Measurements from ENCODE around the gene AGPAT1. TPM values are rescaled to one million over a fixed set of nuclear protein-coding genes. Genes with fewer than 3 reads are reported as not detected.

Gene AGPAT1
- total RNA-seq, 1 experiment from 2014 or later = 58.9 TPM

GRCh38 chr6:32153564-32154513, 22.0 kb downstream of the AGPAT1 start, which contains the start of gene PPT2:
PPT2 (plus strand) TSS chr6:32154141; CDS start chr6:32154595, 454 bp downstream.
- CTCF ChIA-PET = interaction anchor here (0.7 to 0.9 kb wide), 2 partner anchors 35 kb away, joined by 9 to 10 read pairs; no protein-coding TSS in a partner anchor

DNA sequence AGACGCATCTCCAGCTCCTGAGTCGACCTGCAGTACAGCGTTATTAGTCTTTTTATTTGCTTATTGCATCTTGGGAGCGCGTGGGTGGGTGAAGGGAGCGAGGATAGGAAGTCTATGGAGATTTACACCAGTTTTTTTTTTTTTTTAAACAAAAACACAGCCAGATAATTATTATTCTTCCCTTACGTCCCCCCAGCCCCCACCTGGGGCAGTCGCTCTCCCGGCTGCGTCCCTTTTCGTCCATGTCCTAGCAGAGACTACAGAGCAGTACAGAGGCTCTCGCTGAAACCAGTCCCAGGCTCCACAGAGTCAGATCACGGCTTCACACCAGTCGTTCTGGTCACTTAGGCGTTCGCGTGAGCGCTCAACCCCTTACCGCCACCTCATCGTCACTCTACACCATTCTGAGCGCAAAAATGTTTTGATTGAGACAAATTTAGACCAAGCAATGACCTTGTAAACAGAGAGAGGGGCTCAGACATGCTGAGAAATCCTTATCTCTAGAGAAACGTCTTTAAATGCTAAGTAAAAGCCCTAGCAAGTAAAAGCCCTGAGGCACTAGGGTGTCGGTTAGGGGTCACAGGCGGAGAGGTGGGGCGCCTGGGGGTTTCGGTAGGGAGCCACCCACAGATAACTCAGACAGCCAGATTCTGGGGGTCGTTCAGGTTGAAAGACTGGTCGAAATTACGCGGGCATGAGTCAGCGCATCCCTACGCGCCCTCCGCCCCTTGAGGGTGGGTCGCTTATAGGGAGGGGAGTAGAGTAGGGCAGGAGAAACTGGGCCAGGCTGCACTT, 22.9 kb downstream of the AGPAT1 start:
- H3K27me3 ChIP-seq (ENCODE audit: insufficient read depth, low read depth) = no peaks in the 10 kb centered on the region
- intact Hi-C loops (cut with micrococcal nuclease; ENCODE audit: unreplicated experiment) = no loop called here
- no peaks in the 10 kb centered on the region for H3K9me2 ChIP-seq (ENCODE audit: insufficient read depth)
- peak overlapping the region; percentile 82 for H2AFZ ChIP-seq
- CTCF ChIA-PET = interaction anchor here (0.7 to 0.9 kb wide), 2 partner anchors 34 to 35 kb away, joined by 9 to 10 read pairs; no protein-coding TSS in a partner anchor
- peaks cover 35% of the 10 kb centered on the region for H3K79me2 ChIP-seq (ENCODE audit: low read depth)
- BruUV-seq (replicated peaks) = TSS peak; percentile 89
- peak overlapping the region; percentile 98 for H3K4me2 ChIP-seq
- no peaks in the 10 kb centered on the region for H3K9me3 ChIP-seq (ENCODE audit: insufficient read depth, low read depth)
- peaks cover 16% of the 10 kb centered on the region; the same call in 1 of the 2 replicates for H3F3A ChIP-seq (ENCODE audit: insufficient read depth, low read depth)
- H3K36me3 ChIP-seq (ENCODE audit: low read depth) = peaks cover 18% of the 10 kb centered on the region
- POLR2A ChIA-PET (ENCODE audit: unreplicated experiment) = interaction anchor here (0.5 to 1.3 kb wide), 3 partner anchors 8 to 23 kb away, joined by 3 to 17 read pairs (median 12); partner anchors contain the start of gene FKBPL
- peak overlapping the region; percentile 96 for H3K27ac ChIP-seq
- 0 out of 2 replicates have a peak, but pooled peaks cover 2% of the 10 kb centered on the region for H4K20me1 ChIP-seq (ENCODE audit: insufficient read depth)
- peak overlapping the region; percentile 77 for H3K4me3 ChIP-seq
- DNase-seq = peak; percentile 60 to 75
- H3K4me1 ChIP-seq (replicated peaks; ENCODE audit: insufficient read depth) = peaks cover 18% of the 10 kb centered on the region
- TF ChIP-seq, protein P1, sequence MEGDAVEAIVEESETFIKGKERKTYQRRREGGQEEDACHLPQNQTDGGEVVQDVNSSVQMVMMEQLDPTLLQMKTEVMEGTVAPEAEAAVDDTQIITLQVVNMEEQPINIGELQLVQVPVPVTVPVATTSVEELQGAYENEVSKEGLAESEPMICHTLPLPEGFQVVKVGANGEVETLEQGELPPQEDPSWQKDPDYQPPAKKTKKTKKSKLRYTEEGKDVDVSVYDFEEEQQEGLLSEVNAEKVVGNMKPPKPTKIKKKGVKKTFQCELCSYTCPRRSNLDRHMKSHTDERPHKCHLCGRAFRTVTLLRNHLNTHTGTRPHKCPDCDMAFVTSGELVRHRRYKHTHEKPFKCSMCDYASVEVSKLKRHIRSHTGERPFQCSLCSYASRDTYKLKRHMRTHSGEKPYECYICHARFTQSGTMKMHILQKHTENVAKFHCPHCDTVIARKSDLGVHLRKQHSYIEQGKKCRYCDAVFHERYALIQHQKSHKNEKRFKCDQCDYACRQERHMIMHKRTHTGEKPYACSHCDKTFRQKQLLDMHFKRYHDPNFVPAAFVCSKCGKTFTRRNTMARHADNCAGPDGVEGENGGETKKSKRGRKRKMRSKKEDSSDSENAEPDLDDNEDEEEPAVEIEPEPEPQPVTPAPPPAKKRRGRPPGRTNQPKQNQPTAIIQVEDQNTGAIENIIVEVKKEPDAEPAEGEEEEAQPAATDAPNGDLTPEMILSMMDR (conservative IDR thresholded peaks at IDR 0.05) = no peak
- no peak for TF ChIP-seq EZH2 (IDR thresholded peaks at IDR 0.05; ENCODE audit: low read depth)

More at GRCh38 chr6:32153564-32154513, 22.0 kb downstream of the AGPAT1 start, which contains the start of gene PPT2:
- Histone ChIP-seq H3K4me3 (peak within 1 kb of the TSS; percentile 77), H3K36me3 (ENCODE audit: low read depth) (peaks cover 23% of the 10 kb centered on the region), H3K4me1 (replicated peaks; ENCODE audit: insufficient read depth) (peaks cover 18% of the 10 kb centered on the region), H3K79me2 (ENCODE audit: low read depth) (peaks cover 35% of the 10 kb centered on the region), H4K20me1 (ENCODE audit: insufficient read depth) (0 out of 2 replicates have a peak, but pooled peaks cover 2% of the 10 kb centered on the region), H3K4me2 (peak within 1 kb of the TSS; percentile 98), H3K9me2 (ENCODE audit: insufficient read depth) (no peaks in the 10 kb centered on the region), H3K9me3 (ENCODE audit: insufficient read depth, low read depth) (no peaks in the 10 kb centered on the region), H3K27ac (peak within 1 kb of the TSS; percentile 96), H3F3A (ENCODE audit: insufficient read depth, low read depth) (peaks cover 16% of the 10 kb centered on the region; the same call in 1 of the 2 replicates), H3K27me3 (ENCODE audit: insufficient read depth, low read depth) (no peaks in the 10 kb centered on the region), H2AFZ (peak within 1 kb of the TSS; percentile 82)
- TSS peak; percentile 63 for BruUV-seq (replicated peaks)
- TF ChIP-seq, protein P1 (conservative IDR thresholded peaks at IDR 0.05) = peak; percentile 45; the same call in 1 of the 2 replicates
- TF ChIP-seq EZH2 (IDR thresholded peaks at IDR 0.05; ENCODE audit: low read depth) = no peak
- DNase-seq = peak; percentile 70 to 77
- intact Hi-C loops (cut with micrococcal nuclease; ENCODE audit: unreplicated experiment) = loop anchor here (1.0 to 2.0 kb wide), 4 partner anchors 23 to 41 kb away; partner anchors contain the start of genes AGPAT1 and FKBPL
- POLR2A ChIA-PET (ENCODE audit: unreplicated experiment) = interaction anchor here (0.5 to 1.3 kb wide), 5 partner anchors 8 to 26 kb away, joined by 3 to 17 read pairs (median 6); partner anchors contain the start of genes ATF6B and FKBPL
